ENCODE data around the gene PAQR7. TPM values are rescaled to one million over a fixed set of nuclear protein-coding genes. Genes with fewer than 3 reads are reported as not detected.
A peak's percentile ranks its signal among the peaks of the same experiment; 100 is the strongest.

PAQR7 gene
- total RNA-seq, 1 experiment from 2014 or later: 4.4 TPM

DNA sequence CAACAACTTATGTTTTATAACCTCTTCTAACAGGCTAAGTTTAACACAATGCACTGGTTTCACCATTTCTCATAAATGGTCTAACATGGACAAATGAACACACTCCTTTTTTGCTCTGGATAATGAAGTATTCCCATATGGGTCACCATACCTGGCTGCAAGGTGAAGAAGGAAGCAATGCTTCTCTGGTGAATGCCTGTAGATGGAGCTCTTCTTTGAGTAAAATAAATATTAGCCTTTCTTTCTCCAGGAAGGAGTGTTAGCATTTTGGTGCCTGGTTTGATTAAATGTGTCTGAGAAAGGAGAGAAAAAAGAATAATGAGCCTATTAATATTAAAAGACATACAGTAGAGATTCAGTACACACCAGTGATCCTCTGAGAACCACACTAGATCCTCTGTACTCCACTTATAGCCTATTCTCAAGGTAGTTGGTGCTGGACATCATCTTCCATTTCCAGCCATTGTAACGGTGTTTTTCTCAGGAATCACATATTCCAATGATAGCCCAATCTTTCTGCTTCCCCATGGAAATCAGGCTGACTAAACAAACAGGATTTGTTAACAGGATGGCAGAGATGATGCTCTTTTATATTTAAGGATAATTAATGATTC is 38.1 kb downstream of the PAQR7 start:
- no peak overlapping the region for H3K27ac Mint-ChIP-seq (ENCODE audit: low read depth, unreplicated experiment)
- intact Hi-C loops (cut with micrococcal nuclease): loop anchor here (1.0 to 2.0 kb wide), 2 partner anchors 57 to 161 kb away; partner anchors contain the start of gene PAFAH2
- peak; percentile 44 for DNase-seq (ENCODE audit: unreplicated experiment)

DNA sequence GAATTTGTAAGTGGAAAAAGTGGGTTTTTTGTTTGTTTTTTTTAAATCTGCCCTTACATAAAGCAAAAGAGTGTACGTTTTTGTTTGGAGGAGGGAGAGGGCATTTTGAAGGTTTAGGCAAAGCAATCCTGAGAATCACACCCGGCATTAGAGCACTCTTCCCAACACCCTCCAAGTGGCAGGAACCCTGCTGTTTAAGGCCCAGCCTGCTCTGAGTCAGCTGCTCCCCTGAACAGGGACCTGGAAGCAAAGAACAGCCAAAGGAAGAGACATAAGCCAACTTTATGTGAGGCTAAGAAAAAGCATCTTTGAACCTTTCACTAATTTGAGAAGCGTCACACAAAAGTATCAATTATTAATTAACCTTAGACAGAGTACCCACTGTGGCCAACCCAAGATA is 38.8 kb downstream of the PAQR7 start:
- ChIA-PET CTCF (interaction anchor here (0.6 to 1.3 kb wide), 7 partner anchors 15 to 174 kb away, joined by 3 to 5 read pairs (median 3); partner anchors contain the start of genes MTFR1L, PAFAH2 and PAQR7), POLR2A (interaction anchor here (0.7 to 1.6 kb wide), 8 partner anchors 15 to 161 kb away, joined by 3 to 6 read pairs (median 4); partner anchors contain the start of gene PAFAH2)
- no peak for DNase-seq (ENCODE audit: unreplicated experiment)
- H3K4me3 Mint-ChIP-seq (ENCODE audit: unreplicated experiment): no peak overlapping the region
- peaks cover 26% of the 10 kb centered on the region for H3K36me3 Mint-ChIP-seq (ENCODE audit: insufficient read depth, unreplicated experiment)
- H3K27me3 Mint-ChIP-seq (ENCODE audit: insufficient read depth, unreplicated experiment): no peaks in the 10 kb centered on the region
- intact Hi-C loops (cut with micrococcal nuclease): loop anchor here (1.0 to 2.0 kb wide), 2 partner anchors 58 to 162 kb away; partner anchors contain the start of gene PAFAH2
- no peak overlapping the region for H3K27ac Mint-ChIP-seq (ENCODE audit: low read depth, unreplicated experiment)
- H3K4me1 Mint-ChIP-seq (ENCODE audit: insufficient read depth, unreplicated experiment): peaks cover 12% of the 10 kb centered on the region
- TF ChIP-seq, protein P1, sequence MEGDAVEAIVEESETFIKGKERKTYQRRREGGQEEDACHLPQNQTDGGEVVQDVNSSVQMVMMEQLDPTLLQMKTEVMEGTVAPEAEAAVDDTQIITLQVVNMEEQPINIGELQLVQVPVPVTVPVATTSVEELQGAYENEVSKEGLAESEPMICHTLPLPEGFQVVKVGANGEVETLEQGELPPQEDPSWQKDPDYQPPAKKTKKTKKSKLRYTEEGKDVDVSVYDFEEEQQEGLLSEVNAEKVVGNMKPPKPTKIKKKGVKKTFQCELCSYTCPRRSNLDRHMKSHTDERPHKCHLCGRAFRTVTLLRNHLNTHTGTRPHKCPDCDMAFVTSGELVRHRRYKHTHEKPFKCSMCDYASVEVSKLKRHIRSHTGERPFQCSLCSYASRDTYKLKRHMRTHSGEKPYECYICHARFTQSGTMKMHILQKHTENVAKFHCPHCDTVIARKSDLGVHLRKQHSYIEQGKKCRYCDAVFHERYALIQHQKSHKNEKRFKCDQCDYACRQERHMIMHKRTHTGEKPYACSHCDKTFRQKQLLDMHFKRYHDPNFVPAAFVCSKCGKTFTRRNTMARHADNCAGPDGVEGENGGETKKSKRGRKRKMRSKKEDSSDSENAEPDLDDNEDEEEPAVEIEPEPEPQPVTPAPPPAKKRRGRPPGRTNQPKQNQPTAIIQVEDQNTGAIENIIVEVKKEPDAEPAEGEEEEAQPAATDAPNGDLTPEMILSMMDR (IDR thresholded peaks at IDR 0.05; ENCODE audit: unreplicated experiment): no peak
- no TSS peak for BruUV-seq (replicated peaks)
- H3K9me3 Mint-ChIP-seq (ENCODE audit: unreplicated experiment): no peaks in the 10 kb centered on the region

More for the DNA sequence above, 38.1 kb downstream of the PAQR7 start:
- Mint-ChIP-seq H3K36me3 (ENCODE audit: insufficient read depth, unreplicated experiment) (peaks cover 19% of the 10 kb centered on the region), H3K9me3 (ENCODE audit: unreplicated experiment) (no peaks in the 10 kb centered on the region), H3K4me1 (ENCODE audit: insufficient read depth, unreplicated experiment) (peaks cover 12% of the 10 kb centered on the region), H3K27me3 (ENCODE audit: insufficient read depth, unreplicated experiment) (no peaks in the 10 kb centered on the region), H3K4me3 (ENCODE audit: unreplicated experiment) (no peak overlapping the region)
- BruUV-seq (replicated peaks): no TSS peak
- TF ChIP-seq, protein P1 (IDR thresholded peaks at IDR 0.05; ENCODE audit: unreplicated experiment): peak; percentile 45
- ChIA-PET POLR2A (interaction anchor here (0.6 to 1.6 kb wide), 10 partner anchors 10 to 160 kb away, joined by 3 to 6 read pairs (median 4); partner anchors contain the start of gene PAFAH2), CTCF (interaction anchor here (0.6 to 1.3 kb wide), 9 partner anchors 16 to 638 kb away, joined by 3 to 5 read pairs (median 3); partner anchors contain the start of genes MTFR1L, PAFAH2 and PAQR7)

DNA sequence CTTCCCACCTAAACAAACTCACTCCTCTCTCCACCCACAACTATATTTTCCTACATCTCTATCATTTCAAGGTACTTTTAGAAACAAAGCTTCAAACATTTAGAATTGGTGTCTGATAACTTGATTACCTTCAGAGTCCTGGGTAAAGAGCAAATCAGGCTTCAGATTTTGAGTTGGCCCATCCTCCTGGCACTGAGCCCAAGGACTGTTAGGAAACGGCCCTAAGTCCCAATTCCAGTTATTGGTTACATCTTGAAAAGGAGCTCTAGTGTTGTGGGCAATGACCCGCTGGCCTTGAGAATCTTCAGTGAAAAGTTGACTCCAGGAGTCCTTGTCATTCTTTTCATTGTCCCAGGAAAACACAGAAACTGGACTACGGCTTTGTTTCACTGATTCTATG is 40.6 kb downstream of the PAQR7 start:
- intact Hi-C loops (cut with micrococcal nuclease): no loop called here
- TF ChIP-seq, protein P1 (IDR thresholded peaks at IDR 0.05; ENCODE audit: unreplicated experiment): no peak
- Mint-ChIP-seq H3K27ac (ENCODE audit: low read depth, unreplicated experiment) (peak overlapping the region; percentile 36), H3K27me3 (ENCODE audit: insufficient read depth, unreplicated experiment) (no peaks in the 10 kb centered on the region), H3K9me3 (ENCODE audit: unreplicated experiment) (no peaks in the 10 kb centered on the region), H3K4me3 (ENCODE audit: unreplicated experiment) (no peak overlapping the region), H3K4me1 (ENCODE audit: insufficient read depth, unreplicated experiment) (peaks cover 12% of the 10 kb centered on the region), H3K36me3 (ENCODE audit: insufficient read depth, unreplicated experiment) (peaks cover 44% of the 10 kb centered on the region)
- DNase-seq (ENCODE audit: unreplicated experiment): no peak
- ChIA-PET POLR2A (interaction anchor here (0.6 to 2.9 kb wide), 8 partner anchors 10 to 163 kb away, joined by 3 to 14 read pairs (median 6); partner anchors contain the start of genes MTFR1L and PAFAH2), CTCF (interaction anchor here (0.5 to 1.6 kb wide), 7 partner anchors 10 to 886 kb away, joined by 3 to 9 read pairs (median 3); partner anchors contain the start of gene PAFAH2)
- TSS peak; percentile 40 for BruUV-seq (replicated peaks)

DNA sequence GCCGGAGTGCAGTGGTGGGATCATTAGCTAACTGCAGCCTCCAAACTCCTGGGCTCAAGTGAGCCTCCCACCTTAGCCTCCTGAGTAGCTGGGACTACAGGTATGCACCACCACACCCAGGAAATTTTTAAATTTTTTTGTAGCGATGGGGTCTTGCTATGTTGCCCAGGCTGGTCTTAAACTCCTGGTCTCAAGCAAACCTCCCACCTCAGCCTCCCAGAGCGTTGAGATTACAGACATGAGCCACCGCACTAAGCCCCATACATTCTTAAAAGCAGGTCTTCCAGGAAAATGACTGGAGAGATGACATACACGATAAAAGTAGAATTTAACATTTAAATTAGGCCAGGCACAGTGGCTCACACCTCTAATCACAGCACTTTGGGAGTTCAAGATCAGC is 42.4 kb downstream of the PAQR7 start:
- TF ChIP-seq, protein P1 (IDR thresholded peaks at IDR 0.05; ENCODE audit: unreplicated experiment): no peak
- H3K36me3 Mint-ChIP-seq (ENCODE audit: insufficient read depth, unreplicated experiment): peaks cover 61% of the 10 kb centered on the region
- H3K27ac Mint-ChIP-seq (ENCODE audit: low read depth, unreplicated experiment): no peak overlapping the region
- peaks cover 12% of the 10 kb centered on the region for H3K4me1 Mint-ChIP-seq (ENCODE audit: insufficient read depth, unreplicated experiment)
- no peak for DNase-seq (ENCODE audit: unreplicated experiment)
- BruUV-seq (replicated peaks): no TSS peak
- no peaks in the 10 kb centered on the region for H3K9me3 Mint-ChIP-seq (ENCODE audit: unreplicated experiment)
- POLR2A ChIA-PET: interaction anchor here (0.7 to 5.0 kb wide), 3 partner anchors 12 to 293 kb away, joined by 3 to 46 read pairs (median 11); partner anchors contain the start of genes MTFR1L and PAFAH2
- no peaks in the 10 kb centered on the region for H3K27me3 Mint-ChIP-seq (ENCODE audit: insufficient read depth, unreplicated experiment)
- intact Hi-C loops (cut with micrococcal nuclease): no loop called here
- H3K4me3 Mint-ChIP-seq (ENCODE audit: unreplicated experiment): no peak overlapping the region
- CTCF ChIA-PET: interaction anchor here (0.6 to 1.8 kb wide), 3 partner anchors 63 to 279 kb away, joined by 3 to 5 read pairs (median 3); partner anchors contain the start of gene PDIK1L

Measured in MCF 10A (cell line).